ENCODE results near the gene NFATC2. TPM values are rescaled to one million over a fixed set of nuclear protein-coding genes. Genes with fewer than 3 reads are reported as not detected.
"Not testable (repeated sequence)": the region's sequence is repeated elsewhere in the genome, so short reads cannot be mapped to it uniquely, and the experiment has no call there.

Gene NFATC2
- total RNA-seq, 4 donors from 2014 or later, result 4.4 to 38.0 (median 13.6) TPM

GRCh38 chr20:51573576-51574243 lies 31.2 kb upstream of the NFATC2 start:
- TF ChIP-seq POLR2A (IDR thresholded peaks at IDR 0.05) (no peak), CTCF (IDR thresholded peaks at IDR 0.05) (no peak)
- DNase-seq, result no peak
- Histone ChIP-seq H3K4me1 (no peaks in the 10 kb centered on the region), H3K4me3 (no peak overlapping the region), H3K9me3 (no peaks in the 10 kb centered on the region), H3K36me3 (no peaks in the 10 kb centered on the region), H3K27ac (no peak overlapping the region), H3K27me3 (no peaks in the 10 kb centered on the region)

GRCh38 chr20:51571460-51571794 lies 28.9 kb upstream of the NFATC2 start:
- DNase-seq, result no peak
- no peak for TF ChIP-seq CTCF (IDR thresholded peaks at IDR 0.05)
- TF ChIP-seq POLR2A (IDR thresholded peaks at IDR 0.05), result no peak
- Histone ChIP-seq H3K9me3 (no peaks in the 10 kb centered on the region), H3K36me3 (no peaks in the 10 kb centered on the region), H3K4me3 (no peak overlapping the region), H3K27me3 (no peaks in the 10 kb centered on the region), H3K4me1 (no peaks in the 10 kb centered on the region), H3K27ac (no peak overlapping the region)

- no peaks in the 10 kb centered on the region for H3K27me3 ChIP-seq
- peaks cover 0 to 5% (median 0%) of the 10 kb centered on the region in 4 donors for H3K4me1 ChIP-seq
- DNase-seq, result no peak
- H3K27ac ChIP-seq, result peak overlapping the region in 2 of 4 donors; percentile 9 to 46
- no peaks in the 10 kb centered on the region for H3K36me3 ChIP-seq
- no peaks in the 10 kb centered on the region for H3K9me3 ChIP-seq
- H3K4me3 ChIP-seq, result no peak overlapping the region
- TF ChIP-seq POLR2A (IDR thresholded peaks at IDR 0.05) (no peak), CTCF (IDR thresholded peaks at IDR 0.05) (no peak)
Observed at GRCh38 chr20:51570739-51571459, 28.4 kb upstream of the NFATC2 start.

GRCh38 chr20:51569815-51570738 lies 27.6 kb upstream of the NFATC2 start:
- Histone ChIP-seq H3K36me3 (no peaks in the 10 kb centered on the region), H3K9me3 (no peaks in the 10 kb centered on the region), H3K27ac (peak overlapping the region in 2 of 4 donors; percentile 9 to 46), H3K4me3 (no peak overlapping the region), H3K4me1 (peaks cover 0 to 9% (median 0%) of the 10 kb centered on the region in 4 donors), H3K27me3 (no peaks in the 10 kb centered on the region)
- no peak for DNase-seq
- TF ChIP-seq POLR2A (IDR thresholded peaks at IDR 0.05) (no peak), CTCF (IDR thresholded peaks at IDR 0.05) (no peak)

- H3K36me3 ChIP-seq, H3K9me3 ChIP-seq, H3K27me3 ChIP-seq, H3K27ac ChIP-seq, H3K4me3 ChIP-seq, DNase-seq: not testable (repeated sequence)
- peaks cover 0 to 13% (median 0%) of the 10 kb centered on the region in 4 donors for H3K4me1 ChIP-seq
Observed at GRCh38 chr20:51568533-51568932, 26.0 kb upstream of the NFATC2 start.

All from Peyer's patch (tissue), 4 donors.